ENCODE data around the gene TENT4A.

The TENT4A gene

DNA sequence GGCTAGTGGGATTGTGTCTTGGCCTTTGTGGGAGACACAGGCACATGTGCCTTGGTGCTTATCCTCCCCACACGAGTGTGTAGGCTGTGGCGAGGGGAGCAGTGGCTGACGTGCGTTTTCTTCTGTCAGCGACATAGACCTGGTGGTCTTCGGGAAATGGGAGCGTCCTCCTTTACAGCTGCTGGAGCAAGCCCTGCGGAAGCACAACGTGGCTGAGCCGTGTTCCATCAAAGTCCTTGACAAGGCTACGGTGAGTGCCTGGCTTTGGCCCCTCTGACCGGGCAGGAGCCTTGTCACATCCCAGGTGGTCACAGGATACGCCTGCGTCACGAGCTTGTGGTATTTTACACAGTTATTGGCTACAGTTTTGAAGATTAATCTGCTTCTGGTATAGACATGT is 26.4 kb downstream of the TENT4A start:
- TF ChIP-seq, protein P1, sequence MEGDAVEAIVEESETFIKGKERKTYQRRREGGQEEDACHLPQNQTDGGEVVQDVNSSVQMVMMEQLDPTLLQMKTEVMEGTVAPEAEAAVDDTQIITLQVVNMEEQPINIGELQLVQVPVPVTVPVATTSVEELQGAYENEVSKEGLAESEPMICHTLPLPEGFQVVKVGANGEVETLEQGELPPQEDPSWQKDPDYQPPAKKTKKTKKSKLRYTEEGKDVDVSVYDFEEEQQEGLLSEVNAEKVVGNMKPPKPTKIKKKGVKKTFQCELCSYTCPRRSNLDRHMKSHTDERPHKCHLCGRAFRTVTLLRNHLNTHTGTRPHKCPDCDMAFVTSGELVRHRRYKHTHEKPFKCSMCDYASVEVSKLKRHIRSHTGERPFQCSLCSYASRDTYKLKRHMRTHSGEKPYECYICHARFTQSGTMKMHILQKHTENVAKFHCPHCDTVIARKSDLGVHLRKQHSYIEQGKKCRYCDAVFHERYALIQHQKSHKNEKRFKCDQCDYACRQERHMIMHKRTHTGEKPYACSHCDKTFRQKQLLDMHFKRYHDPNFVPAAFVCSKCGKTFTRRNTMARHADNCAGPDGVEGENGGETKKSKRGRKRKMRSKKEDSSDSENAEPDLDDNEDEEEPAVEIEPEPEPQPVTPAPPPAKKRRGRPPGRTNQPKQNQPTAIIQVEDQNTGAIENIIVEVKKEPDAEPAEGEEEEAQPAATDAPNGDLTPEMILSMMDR (IDR thresholded peaks at IDR 0.05; ENCODE audit: insufficient read depth, low read length, poor library complexity, severe bottlenecking), result no peak
- Histone ChIP-seq H3K36me3 (ENCODE audit: control insufficient read depth, insufficient read depth, low read length) (peaks cover 20% of the 10 kb centered on the region), H3K27me3 (replicated peaks; ENCODE audit: control insufficient read depth, insufficient read depth, low read length) (no peaks in the 10 kb centered on the region), H3K4me3 (replicated peaks; ENCODE audit: low read depth, low read length) (no peak overlapping the region)
- DNase-seq (ENCODE audit: extremely low read depth, insufficient read length), result no peak

- H3K4me3 ChIP-seq (replicated peaks; ENCODE audit: low read depth, low read length), result no peak overlapping the region
- TF ChIP-seq, protein P1 (IDR thresholded peaks at IDR 0.05; ENCODE audit: insufficient read depth, low read length, poor library complexity, severe bottlenecking), result no peak
- H3K36me3 ChIP-seq (ENCODE audit: control insufficient read depth, insufficient read depth, low read length), result peaks cover 22% of the 10 kb centered on the region
- no peak for DNase-seq (ENCODE audit: extremely low read depth, insufficient read length)
- no peaks in the 10 kb centered on the region for H3K27me3 ChIP-seq (replicated peaks; ENCODE audit: control insufficient read depth, insufficient read depth, low read length)
These were observed 27.4 kb downstream of the TENT4A start for GRCh38 chr5:6740586-6741150.

DNA sequence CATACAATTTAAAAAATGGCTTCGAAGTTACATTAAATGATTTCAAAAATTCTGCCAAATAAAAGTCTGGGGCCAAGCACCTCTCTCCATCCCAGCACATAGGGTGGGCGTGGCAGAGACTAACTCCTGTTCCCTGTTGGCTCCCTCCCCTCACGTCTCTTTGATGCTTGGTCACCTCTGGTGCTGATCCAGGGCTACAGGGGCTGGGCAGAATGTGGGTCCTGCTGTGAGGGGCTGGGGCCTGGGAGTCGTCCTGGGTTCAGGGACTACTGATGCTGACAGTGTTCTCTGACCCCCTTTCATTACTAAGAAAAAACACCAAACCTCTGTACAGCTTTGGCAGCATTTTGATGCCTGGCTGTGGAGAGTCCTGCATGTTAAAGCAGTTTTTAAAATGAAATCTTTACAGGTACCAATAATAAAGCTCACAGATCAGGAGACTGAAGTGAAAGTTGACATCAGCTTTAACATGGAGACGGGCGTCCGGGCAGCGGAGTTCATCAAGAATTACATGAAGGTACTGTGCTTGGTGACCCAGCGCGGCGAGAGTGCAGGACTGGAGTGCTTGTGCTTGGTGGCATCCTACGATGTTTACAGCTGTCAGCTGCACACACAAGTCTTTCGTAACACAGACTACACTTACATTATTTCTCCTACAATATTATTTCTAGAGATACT is 29.0 kb downstream of the TENT4A start:
- H3K27me3 ChIP-seq (replicated peaks; ENCODE audit: control insufficient read depth, insufficient read depth, low read length), result no peaks in the 10 kb centered on the region
- TF ChIP-seq, protein P1 (IDR thresholded peaks at IDR 0.05; ENCODE audit: insufficient read depth, low read length, poor library complexity, severe bottlenecking), result no peak
- DNase-seq (ENCODE audit: extremely low read depth, insufficient read length), result no peak
- H3K36me3 ChIP-seq (ENCODE audit: control insufficient read depth, insufficient read depth, low read length), result peaks cover 23% of the 10 kb centered on the region
- H3K4me3 ChIP-seq (replicated peaks; ENCODE audit: low read depth, low read length), result no peak overlapping the region

- TF ChIP-seq, protein P1 (IDR thresholded peaks at IDR 0.05; ENCODE audit: insufficient read depth, low read length, poor library complexity, severe bottlenecking), result no peak
- no peak overlapping the region for H3K4me3 ChIP-seq (replicated peaks; ENCODE audit: low read depth, low read length)
- H3K27me3 ChIP-seq (replicated peaks; ENCODE audit: control insufficient read depth, insufficient read depth, low read length), result no peaks in the 10 kb centered on the region
- peaks cover 22% of the 10 kb centered on the region for H3K36me3 ChIP-seq (ENCODE audit: control insufficient read depth, insufficient read depth, low read length)
- no peak for DNase-seq (ENCODE audit: extremely low read depth, insufficient read length)
These were observed 29.9 kb downstream of the TENT4A start for GRCh38 chr5:6743161-6743560.

DNA sequence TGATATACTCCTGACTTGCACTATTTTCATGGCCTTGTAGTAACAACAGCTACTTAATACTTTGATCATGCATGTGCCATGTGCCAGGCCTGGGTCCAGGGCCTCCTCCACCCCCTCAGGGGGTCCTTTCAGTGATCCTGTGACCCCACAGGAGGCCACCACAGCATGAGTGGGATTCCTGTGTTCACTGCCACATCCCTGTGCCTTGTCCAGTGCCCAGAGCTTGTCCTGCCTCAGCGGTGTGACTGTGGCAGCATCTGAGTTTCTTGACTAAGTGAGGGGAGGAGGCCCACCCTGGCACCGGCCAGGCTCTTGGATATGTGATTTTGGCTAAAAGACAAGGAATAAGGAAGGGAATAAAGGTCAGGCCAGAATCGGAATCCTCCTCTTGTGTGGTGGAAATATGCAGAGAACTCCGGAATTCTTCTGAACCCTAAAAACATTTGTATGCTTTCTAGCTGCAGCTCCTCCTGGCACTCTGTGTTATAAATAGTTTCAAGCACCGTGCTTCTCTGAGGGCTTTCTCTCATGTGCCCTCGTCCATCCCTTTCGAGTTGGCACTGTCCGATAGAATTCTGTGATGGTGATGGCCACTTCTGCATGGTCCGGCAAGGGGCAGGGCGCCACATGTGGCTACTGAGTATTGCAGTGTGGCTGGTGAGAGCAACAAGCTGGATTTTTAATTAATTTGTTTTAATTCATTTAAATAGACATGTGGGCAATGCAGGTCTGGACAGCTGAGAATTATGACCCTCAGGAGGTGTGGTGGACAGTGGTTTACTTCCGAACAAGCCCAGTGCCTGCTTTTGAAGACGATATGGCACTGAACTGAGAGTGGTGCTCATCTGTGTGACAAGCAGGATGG is 31.8 kb downstream of the TENT4A start:
- H3K4me3 ChIP-seq (replicated peaks; ENCODE audit: low read depth, low read length), result no peak overlapping the region
- TF ChIP-seq, protein P1 (IDR thresholded peaks at IDR 0.05; ENCODE audit: insufficient read depth, low read length, poor library complexity, severe bottlenecking), result no peak
- H3K36me3 ChIP-seq (ENCODE audit: control insufficient read depth, insufficient read depth, low read length), result peaks cover 18% of the 10 kb centered on the region
- no peak for DNase-seq (ENCODE audit: extremely low read depth, insufficient read length)
- H3K27me3 ChIP-seq (replicated peaks; ENCODE audit: control insufficient read depth, insufficient read depth, low read length), result no peaks in the 10 kb centered on the region

All from GM06990 (cell line).